ENCODE measurements around the gene SMCHD1.

- TF ChIP-seq GABPA (IDR thresholded peaks at IDR 0.05; ENCODE audit: low read depth) (no peak), TAF1 (IDR thresholded peaks at IDR 0.05; ENCODE audit: borderline replicate concordance, low read depth, low read length) (no peak), RB1 (IDR thresholded peaks at IDR 0.05; ENCODE audit: borderline replicate concordance) (no peak), POLR2A (IDR thresholded peaks at IDR 0.05; ENCODE audit: low read depth, low read length) (no peak), EZH2 (IDR thresholded peaks at IDR 0.05; ENCODE audit: borderline replicate concordance, control insufficient read depth, low read depth, low read length) (no peak), POLR2AphosphoS5 (IDR thresholded peaks at IDR 0.05; ENCODE audit: low read length) (no peak), EP300 (IDR thresholded peaks at IDR 0.05; ENCODE audit: borderline replicate concordance in 1 of 2, control insufficient read depth in 1 of 2, low read depth in 2 of 2, low read length in 2 of 2) (no peak), SP1 (IDR thresholded peaks at IDR 0.05; ENCODE audit: low read depth, low read length) (no peak), REST (IDR thresholded peaks at IDR 0.05; ENCODE audit: low read depth, low read length) (no peak), CTCF (IDR thresholded peaks at IDR 0.05 in 2 of 3, conservative IDR thresholded peaks at IDR 0.05 in 1 of 3; ENCODE audit: control insufficient read depth in 2 of 3, extremely low read depth in 1 of 3, insufficient read depth in 1 of 3, low read depth in 3 of 3, low read length in 3 of 3) (no peak), POU2F2 (IDR thresholded peaks at IDR 0.05; ENCODE audit: borderline replicate concordance, low read depth, low read length) (no peak)
These were observed 136.9 kb downstream of the SMCHD1 start for GRCh38 chr18:2792395-2792794.
